Calu3 (cell line): ENCODE data around the gene RFNG. TPM values are rescaled to one million over a fixed set of nuclear protein-coding genes. Genes with fewer than 3 reads are reported as not detected.

Source experiments
- BruUV-seq: library from RNA; stranded (reverse); fragments of 400-500 nt; replicated peaks from 2 replicates; lab custom pipeline; 2021; lab: Mats Ljungman, UMichigan
- CTCF ChIA-PET: fragments of 300-600 bp; sonication (Branson Sonifier 250); formaldehyde crosslinking; loops from one replicate; lab custom pipeline; 2022; ENCODE audit warnings: antibody characterized with exemption; lab: Charles Lee
- DNase-seq: peaks from one replicate; pipeline ENCODE4 v3.0.0; 2022
- H3K27ac Mint-ChIP-seq: one replicate; pipeline ENCODE4 v1.8.0; 2022; ENCODE audit warnings: mixed read lengths; ENCODE audit not compliant: unreplicated experiment
- H3K27me3 Mint-ChIP-seq: one replicate; pipeline ENCODE4 v1.8.0; 2022; ENCODE audit warnings: mixed read lengths; ENCODE audit not compliant: unreplicated experiment
- H3K36me3 Mint-ChIP-seq: one replicate; pipeline ENCODE4 v1.8.0; 2022; ENCODE audit warnings: mild to moderate bottlenecking, moderate library complexity, mixed read lengths; ENCODE audit not compliant: insufficient read depth, unreplicated experiment
- H3K4me1 Mint-ChIP-seq: one replicate; pipeline ENCODE4 v1.8.0; 2022; ENCODE audit warnings: mild to moderate bottlenecking, low read depth, mixed read lengths; ENCODE audit not compliant: unreplicated experiment
- H3K4me3 Mint-ChIP-seq: one replicate; pipeline ENCODE4 v1.8.0; 2022; ENCODE audit warnings: mild to moderate bottlenecking, low read depth, moderate library complexity, mixed read lengths; ENCODE audit not compliant: unreplicated experiment
- H3K9me3 Mint-ChIP-seq: one replicate; pipeline ENCODE4 v1.8.0; 2022; ENCODE audit warnings: low read depth, mixed read lengths; ENCODE audit not compliant: unreplicated experiment
- intact Hi-C: fragments of 100-400 bp; cut with micrococcal nuclease; formaldehyde crosslinking; loops from one replicate; pipeline ENCODE4 v1.10.0; 2022; ENCODE audit not compliant: unreplicated experiment
- total RNA-seq: library from RNA; stranded (reverse); gene quantifications from 2 replicates; pipeline ENCODE4 v1.2.3, GENCODE V29; 2022
- TF ChIP-seq, protein P1 (sequence below): fragments of 200-600 bp; IDR thresholded peaks from one replicate; pipeline ENCODE4 v1.8.0; 2022; ENCODE audit warnings: antibody characterized with exemption; ENCODE audit not compliant: unreplicated experiment

RFNG gene
- total RNA-seq, 1 experiment from 2014 or later = 33.5 TPM

DNA sequence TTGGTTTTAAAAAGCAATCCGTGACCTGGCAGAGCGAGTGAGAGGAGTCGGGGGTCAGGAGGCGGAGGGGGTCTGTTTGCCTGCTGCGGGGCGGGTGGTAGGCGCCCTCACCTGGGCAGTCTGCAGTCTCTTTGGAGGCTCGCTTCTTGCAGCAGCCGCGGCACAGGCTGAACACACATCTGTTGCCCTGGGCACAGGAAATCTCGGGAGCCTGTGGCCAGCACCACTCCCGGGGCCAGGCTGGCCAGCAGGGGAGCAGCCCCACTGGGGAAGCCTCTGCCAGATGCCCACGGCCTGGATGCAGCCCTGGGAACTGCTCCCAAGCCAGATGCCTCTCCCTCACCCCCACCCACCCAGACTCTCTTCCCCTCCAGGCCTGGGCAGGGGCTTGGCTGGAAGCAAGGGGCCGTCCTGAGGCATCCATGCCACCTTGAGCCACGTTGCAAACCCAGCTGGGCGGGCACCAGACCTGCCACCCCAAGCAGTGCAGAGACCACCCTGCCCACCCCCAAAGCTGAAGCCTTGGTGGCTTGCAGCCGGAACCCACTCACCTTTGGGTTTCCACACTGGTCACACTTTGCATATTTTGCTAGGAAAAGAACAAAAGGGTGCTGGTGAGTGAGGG lies 6.7 kb upstream of the RFNG start:
- no peak for DNase-seq
- peaks cover 72% of the 10 kb centered on the region for H3K36me3 Mint-ChIP-seq
- H3K27me3 Mint-ChIP-seq = no peaks in the 10 kb centered on the region
- H3K4me3 Mint-ChIP-seq = no peak overlapping the region
- H3K27ac Mint-ChIP-seq = no peak overlapping the region
- H3K4me1 Mint-ChIP-seq = no peaks in the 10 kb centered on the region
- TF ChIP-seq, protein P1, sequence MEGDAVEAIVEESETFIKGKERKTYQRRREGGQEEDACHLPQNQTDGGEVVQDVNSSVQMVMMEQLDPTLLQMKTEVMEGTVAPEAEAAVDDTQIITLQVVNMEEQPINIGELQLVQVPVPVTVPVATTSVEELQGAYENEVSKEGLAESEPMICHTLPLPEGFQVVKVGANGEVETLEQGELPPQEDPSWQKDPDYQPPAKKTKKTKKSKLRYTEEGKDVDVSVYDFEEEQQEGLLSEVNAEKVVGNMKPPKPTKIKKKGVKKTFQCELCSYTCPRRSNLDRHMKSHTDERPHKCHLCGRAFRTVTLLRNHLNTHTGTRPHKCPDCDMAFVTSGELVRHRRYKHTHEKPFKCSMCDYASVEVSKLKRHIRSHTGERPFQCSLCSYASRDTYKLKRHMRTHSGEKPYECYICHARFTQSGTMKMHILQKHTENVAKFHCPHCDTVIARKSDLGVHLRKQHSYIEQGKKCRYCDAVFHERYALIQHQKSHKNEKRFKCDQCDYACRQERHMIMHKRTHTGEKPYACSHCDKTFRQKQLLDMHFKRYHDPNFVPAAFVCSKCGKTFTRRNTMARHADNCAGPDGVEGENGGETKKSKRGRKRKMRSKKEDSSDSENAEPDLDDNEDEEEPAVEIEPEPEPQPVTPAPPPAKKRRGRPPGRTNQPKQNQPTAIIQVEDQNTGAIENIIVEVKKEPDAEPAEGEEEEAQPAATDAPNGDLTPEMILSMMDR = no peak
- no peaks in the 10 kb centered on the region for H3K9me3 Mint-ChIP-seq
- CTCF ChIA-PET = no interaction called here
- intact Hi-C loops = no loop called here
- no TSS peak for BruUV-seq

- intact Hi-C loops = no loop called here
- Mint-ChIP-seq H3K4me3 (no peak overlapping the region), H3K27me3 (no peaks in the 10 kb centered on the region), H3K4me1 (no peaks in the 10 kb centered on the region), H3K36me3 (peaks cover 84% of the 10 kb centered on the region), H3K9me3 (no peaks in the 10 kb centered on the region), H3K27ac (no peak overlapping the region)
- DNase-seq = no peak
- TF ChIP-seq, protein P1 = no peak
- BruUV-seq = TSS peak; percentile 49
- CTCF ChIA-PET = interaction anchor here (0.6 kb wide), 1 partner anchor 77 kb away, joined by 7 read pairs; no protein-coding TSS in a partner anchor
Observed at GRCh38 chr17:82056729-82057621, 5.4 kb upstream of the RFNG start.

DNA sequence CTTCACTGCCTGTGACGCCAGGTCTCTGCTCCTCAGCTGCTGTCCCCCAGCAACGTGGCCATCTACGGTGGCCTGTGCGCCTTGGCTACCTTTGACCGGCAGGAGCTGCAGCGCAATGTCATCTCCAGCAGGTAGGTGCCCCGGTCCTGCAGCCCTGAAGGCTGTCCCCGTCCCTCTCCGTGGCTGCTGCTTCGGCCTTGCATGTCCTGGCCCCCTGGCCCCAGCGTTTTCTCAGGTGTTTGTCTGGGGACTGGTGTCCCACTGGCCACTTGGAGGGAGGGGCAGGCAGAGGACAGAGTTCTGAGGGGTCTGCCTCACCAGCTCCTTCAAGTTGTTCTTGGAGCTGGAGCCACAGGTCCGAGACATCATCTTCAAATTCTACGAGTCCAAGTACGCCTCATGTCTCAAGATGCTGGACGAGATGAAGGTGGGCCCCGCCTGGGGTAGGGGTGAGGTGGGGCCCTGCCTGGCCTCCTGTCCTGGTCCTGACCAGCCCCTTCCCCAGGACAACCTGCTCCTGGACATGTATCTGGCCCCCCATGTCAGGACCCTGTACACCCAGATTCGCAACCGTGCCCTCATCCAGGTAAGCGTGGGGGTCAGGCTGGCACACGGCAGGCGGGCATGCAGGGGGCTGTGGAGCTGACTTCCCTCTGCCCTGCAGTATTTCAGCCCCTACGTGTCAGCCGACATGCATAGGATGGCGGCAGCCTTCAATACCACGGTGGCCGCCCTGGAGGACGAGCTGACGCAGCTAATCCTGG lies 4.5 kb upstream of the RFNG start:
- BruUV-seq = no TSS peak
- no peaks in the 10 kb centered on the region for H3K27me3 Mint-ChIP-seq
- peaks cover 79% of the 10 kb centered on the region for H3K36me3 Mint-ChIP-seq
- H3K4me3 Mint-ChIP-seq = no peak overlapping the region
- TF ChIP-seq, protein P1 = no peak
- no peak for DNase-seq
- H3K4me1 Mint-ChIP-seq = no peaks in the 10 kb centered on the region
- no peak overlapping the region for H3K27ac Mint-ChIP-seq
- CTCF ChIA-PET = interaction anchor here (0.6 kb wide), 1 partner anchor 77 kb away, joined by 7 read pairs; no protein-coding TSS in a partner anchor
- no peaks in the 10 kb centered on the region for H3K9me3 Mint-ChIP-seq
- intact Hi-C loops = no loop called here
